ENCODE measurements around the gene ABCB11. TPM values are rescaled to one million over a fixed set of nuclear protein-coding genes. Genes with fewer than 3 reads are reported as not detected.

The ABCB11 gene
- total and polyA plus RNA-seq, 2 of the 4 experiments (the other 2 are of a cell fraction): not detected

GRCh38 chr2:169005080-169005598 lies 26.0 kb downstream of the ABCB11 start:
- H3K27ac ChIP-seq (ENCODE audit: insufficient read depth, low read length): no peak overlapping the region
- BruUV-seq (replicated peaks): no TSS peak
- H2AK5ac ChIP-seq (ENCODE audit: low read depth, low read length): no peak overlapping the region
- H2AFZ ChIP-seq (replicated peaks; ENCODE audit: low read length, poor library complexity): no peak overlapping the region
- H2BK15ac ChIP-seq (ENCODE audit: low read depth, low read length): no peak overlapping the region
- intact Hi-C loops (cut with micrococcal nuclease): no loop called here
- no peaks in the 10 kb centered on the region for H3K36me3 ChIP-seq (ENCODE audit: control insufficient read depth, insufficient read depth, low read length)
- DNase-seq (no peak), ATAC-seq (ENCODE audit: low read depth) (no peak)
- no peak overlapping the region for H3K23ac ChIP-seq (ENCODE audit: low read depth, low read length)
- H3K27me3 ChIP-seq (ENCODE audit: control insufficient read depth, insufficient read depth, low read length): no peaks in the 10 kb centered on the region
- 40% methylated on average over 1 of the region's 4 CpGs; no CpG with 5 or more reads in 1 of the 2 experiments for WGBS, 2 experiments (ENCODE audit: extremely low coverage in 2 of 2, insufficient read length in 1 of 2)
- no peak overlapping the region for H2BK120ac ChIP-seq (ENCODE audit: low read depth, low read length)
- H3K4me2 ChIP-seq (ENCODE audit: low read depth, low read length): no peak overlapping the region
- no peak overlapping the region for H3K4me3 ChIP-seq (ENCODE audit: insufficient read depth, low read depth, low read length)
- no peaks in the 10 kb centered on the region for H4K20me1 ChIP-seq (ENCODE audit: insufficient read depth, low read length)
- no peaks in the 10 kb centered on the region for H3K9me1 ChIP-seq (ENCODE audit: insufficient read depth, low read length)
- H2BK20ac ChIP-seq (ENCODE audit: low read depth, low read length): no peak overlapping the region
- no peaks in the 10 kb centered on the region for H3K79me1 ChIP-seq (ENCODE audit: low read depth in 1 of 2, low read length in 2 of 2)
- no peak overlapping the region for H3K14ac ChIP-seq (replicated peaks; ENCODE audit: low read depth, low read length)
- H3K4me1 ChIP-seq (ENCODE audit: control insufficient read depth, insufficient read depth, low read length): no peaks in the 10 kb centered on the region
- no peak overlapping the region for H2BK5ac ChIP-seq (ENCODE audit: low read depth, low read length, poor library complexity, severe bottlenecking)
- dilution Hi-C loops (cut with HindIII; ENCODE audit: low sequenced_read_pairs, unreplicated experiment): no loop called here
- no peak overlapping the region for H2AK9ac ChIP-seq (replicated peaks; ENCODE audit: low read depth, low read length, poor library complexity)
- no peak overlapping the region for H3K56ac ChIP-seq (ENCODE audit: extremely low read depth, insufficient read depth, low read length)
- no peak overlapping the region for H4K8ac ChIP-seq (ENCODE audit: low read depth in 2 of 2, low read length in 2 of 2)
- in situ Hi-C loops (cut with MboI; ENCODE audit: low sequenced_read_pairs): no loop called here
- ChIA-PET CTCF (no interaction called here), POLR2A (ENCODE audit: unreplicated experiment) (no interaction called here)
- no peak overlapping the region for H3K18ac ChIP-seq (ENCODE audit: low read depth, low read length)
- no peak for TF ChIP-seq CEBPB (IDR thresholded peaks at IDR 0.05; ENCODE audit: low read depth, low read length)
- TF ChIP-seq FOS (IDR thresholded peaks at IDR 0.05; ENCODE audit: low read depth, low read length): no peak
- H3K9ac ChIP-seq (ENCODE audit: low read depth, low read length): no peak overlapping the region
- H3K4ac ChIP-seq (ENCODE audit: low read depth, low read length): no peak overlapping the region
- H4K5ac ChIP-seq (ENCODE audit: low read depth, low read length): no peak overlapping the region
- H4K91ac ChIP-seq (ENCODE audit: insufficient read depth, low read depth, low read length): no peak overlapping the region
- no peaks in the 10 kb centered on the region for H3K9me3 ChIP-seq (ENCODE audit: control insufficient read depth, insufficient read depth, low read length)

Data from IMR-90 (cell line).